ENCODE data around the gene CORO7.

Gene CORO7

GRCh38 chr16:4342866-4343744 is 73.3 kb downstream of the CORO7 start:
- no peak overlapping the region for H3K9ac ChIP-seq (ENCODE audit: low read length)
- no peaks in the 10 kb centered on the region for H3K9me2 ChIP-seq (ENCODE audit: low read depth, low read length)
- no peak overlapping the region for H2AFZ ChIP-seq (ENCODE audit: low read length)
- no peak overlapping the region for H3K4me2 ChIP-seq (ENCODE audit: low read length)
- peaks cover 4% of the 10 kb centered on the region; the same call in 1 of the 2 replicates for H3K79me2 ChIP-seq (ENCODE audit: insufficient read depth, low read length)
- H3K4me1 ChIP-seq (ENCODE audit: insufficient read depth, low read length, severe bottlenecking): no peaks in the 10 kb centered on the region
- H3K27ac ChIP-seq (ENCODE audit: low read depth, low read length, poor library complexity, severe bottlenecking): no peak overlapping the region
- H3K36me3 ChIP-seq (ENCODE audit: insufficient read depth, low read length): peaks cover 47% of the 10 kb centered on the region
- H3F3A ChIP-seq (ENCODE audit: insufficient read depth, low read length): no peaks in the 10 kb centered on the region
- H3K27me3 ChIP-seq (ENCODE audit: insufficient read depth, low read length): no peaks in the 10 kb centered on the region
- no peak overlapping the region for H3K4me3 ChIP-seq (ENCODE audit: low read depth, low read length, poor library complexity, severe bottlenecking)
- no peaks in the 10 kb centered on the region for H4K20me1 ChIP-seq (ENCODE audit: insufficient read depth, low read length)
- TF ChIP-seq CTCF (IDR thresholded peaks at IDR 0.05; ENCODE audit: low read length) (no peak), EZH2 (IDR thresholded peaks at IDR 0.05; ENCODE audit: borderline replicate concordance, low read length) (no peak)
- H3K9me3 ChIP-seq (ENCODE audit: low read length): no peaks in the 10 kb centered on the region

GRCh38 chr16:4341250-4341649 is 75.1 kb downstream of the CORO7 start:
- Histone ChIP-seq H3F3A (ENCODE audit: insufficient read depth, low read length) (no peaks in the 10 kb centered on the region), H3K27ac (ENCODE audit: low read depth, low read length, poor library complexity, severe bottlenecking) (no peak overlapping the region), H3K9me2 (ENCODE audit: low read depth, low read length) (no peaks in the 10 kb centered on the region), H3K79me2 (ENCODE audit: insufficient read depth, low read length) (peaks cover 4% of the 10 kb centered on the region; the same call in 1 of the 2 replicates), H3K36me3 (ENCODE audit: insufficient read depth, low read length) (peaks cover 35% of the 10 kb centered on the region), H3K4me2 (ENCODE audit: low read length) (no peak overlapping the region), H3K9ac (ENCODE audit: low read length) (no peak overlapping the region), H4K20me1 (ENCODE audit: insufficient read depth, low read length) (no peaks in the 10 kb centered on the region), H2AFZ (ENCODE audit: low read length) (no peak overlapping the region), H3K4me1 (ENCODE audit: insufficient read depth, low read length, severe bottlenecking) (no peaks in the 10 kb centered on the region), H3K9me3 (ENCODE audit: low read length) (no peaks in the 10 kb centered on the region), H3K27me3 (ENCODE audit: insufficient read depth, low read length) (no peaks in the 10 kb centered on the region), H3K4me3 (ENCODE audit: low read depth, low read length, poor library complexity, severe bottlenecking) (no peak overlapping the region)
- TF ChIP-seq EZH2 (IDR thresholded peaks at IDR 0.05; ENCODE audit: borderline replicate concordance, low read length) (no peak), CTCF (IDR thresholded peaks at IDR 0.05; ENCODE audit: low read length) (no peak)

- no peaks in the 10 kb centered on the region for H4K20me1 ChIP-seq (ENCODE audit: insufficient read depth, low read length)
- no peak overlapping the region for H2AFZ ChIP-seq (ENCODE audit: low read length)
- no peaks in the 10 kb centered on the region for H3F3A ChIP-seq (ENCODE audit: insufficient read depth, low read length)
- no peaks in the 10 kb centered on the region for H3K9me2 ChIP-seq (ENCODE audit: low read depth, low read length)
- peaks cover 35% of the 10 kb centered on the region for H3K36me3 ChIP-seq (ENCODE audit: insufficient read depth, low read length)
- no peaks in the 10 kb centered on the region for H3K27me3 ChIP-seq (ENCODE audit: insufficient read depth, low read length)
- TF ChIP-seq CTCF (IDR thresholded peaks at IDR 0.05; ENCODE audit: low read length) (no peak), EZH2 (IDR thresholded peaks at IDR 0.05; ENCODE audit: borderline replicate concordance, low read length) (no peak)
- no peak overlapping the region for H3K27ac ChIP-seq (ENCODE audit: low read depth, low read length, poor library complexity, severe bottlenecking)
- no peak overlapping the region for H3K4me2 ChIP-seq (ENCODE audit: low read length)
- H3K4me3 ChIP-seq (ENCODE audit: low read depth, low read length, poor library complexity, severe bottlenecking): no peak overlapping the region
- no peaks in the 10 kb centered on the region for H3K9me3 ChIP-seq (ENCODE audit: low read length)
- no peaks in the 10 kb centered on the region for H3K4me1 ChIP-seq (ENCODE audit: insufficient read depth, low read length, severe bottlenecking)
- no peak overlapping the region for H3K9ac ChIP-seq (ENCODE audit: low read length)
- peaks cover 4% of the 10 kb centered on the region; the same call in 1 of the 2 replicates for H3K79me2 ChIP-seq (ENCODE audit: insufficient read depth, low read length)
Measured at GRCh38 chr16:4340443-4340842, 76.0 kb downstream of the CORO7 start.
